Transverse colon (tissue), 4 donors: ENCODE results near the gene SH3RF3. TPM values are rescaled to one million over a fixed set of nuclear protein-coding genes. Genes with fewer than 3 reads are reported as not detected.

Experiments used
- DNase-seq: peaks from one replicate; pipeline ENCODE4 v3.0.0-alpha.2; 2019
- H3K27ac ChIP-seq, 4 donors: fragments of 200-600 bp; sonication (generic); 2 replicates each; pipeline ENCODE4 v1.5.1; 2016 to 2018; ENCODE audit warnings: inconsistent platforms in 4 of 4
- H3K27me3 ChIP-seq: fragments of 200-600 bp; sonication (generic); 2 replicates; pipeline ENCODE4 v1.5.1; 2017; ENCODE audit warnings: inconsistent platforms
- H3K36me3 ChIP-seq, 4 donors: fragments of 200-600 bp; sonication (generic); 2 replicates each; pipeline ENCODE4 v1.5.1; 2017 to 2019; ENCODE audit warnings: inconsistent platforms in 4 of 4
- H3K4me1 ChIP-seq, 4 donors: fragments of 200-600 bp; sonication (generic); 2 replicates each; pipeline ENCODE4 v1.5.1; 2017 to 2020; ENCODE audit warnings: inconsistent platforms in 4 of 4
- H3K4me3 ChIP-seq, 4 donors: fragments of 200-600 bp; sonication (generic); 1 replicate in 1 of 4; 2 replicates in 3 of 4; pipeline versions ENCODE4 v1.5.1 to v1.6.1; 2017 to 2019; ENCODE audit warnings: inconsistent platforms in 4 of 4
- H3K9me3 ChIP-seq, 2 donors: fragments of 200-600 bp; sonication (generic); 2 replicates each; pipeline ENCODE4 v1.5.1; 2017 to 2019; ENCODE audit warnings: inconsistent platforms in 2 of 2
- CTCF ChIP-seq, 5 experiments: fragments of 200-600 bp in 3 of 5; fragments of 450-650 bp in 2 of 5; sonication (generic) in 3 of 5; IDR thresholded peaks; 1 replicate in 2 of 5; 2 replicates in 3 of 5; pipeline ENCODE4 v1.5.1; 2016 to 2017; ENCODE audit warnings: antibody characterized with exemption in 5 of 5, inconsistent platforms in 3 of 5, mild to moderate bottlenecking in 2 of 5, moderate library complexity in 1 of 5
- EP300 ChIP-seq: sonication (generic); formaldehyde crosslinking; IDR thresholded peaks from one replicate; pipeline ENCODE4 v1.6.1; 2017; ENCODE audit warnings: antibody characterized with exemption, low read depth
- POLR2A ChIP-seq: fragments of 450-650 bp; IDR thresholded peaks from one replicate; pipeline ENCODE4 v1.6.1; 2016; ENCODE audit warnings: antibody characterized with exemption, mild to moderate bottlenecking, moderate library complexity
- POLR2AphosphoS5 ChIP-seq, 3 donors: sonication (generic); formaldehyde crosslinking; IDR thresholded peaks; one replicate each; pipeline ENCODE4 v1.6.1; 2016; ENCODE audit warnings: antibody characterized with exemption in 3 of 3
- WGBS, 2 donors: methylation state at CpG; one replicate each; pipeline ENCODE4 v1.1.5; 2018; ENCODE audit warnings: low coverage in 1 of 2; 5-methylcytosine and 5-hydroxymethylcytosine counted together
- in situ Hi-C, 4 donors: fragments of 200-750 bp; cut with MboI; loops; one replicate each; pipeline versions ENCODE4 v1.15.0 to v1.15.1; 2017; ENCODE audit warnings: low sequenced_read_pairs in 3 of 4, low pct_ligation_motif_present in 1 of 4, low pct_unique_long_range_greater_than_20kb in 1 of 4
- intact Hi-C: fragments of 100-400 bp; cut with DNase I; formaldehyde crosslinking; loops from one replicate; pipeline ENCODE4 v1.15.1; 2023; ENCODE audit warnings: low total_unique reads
- total RNA-seq, 4 donors: library from RNA; depleted of rRNA; stranded (reverse); fragments of >200 nt; gene quantifications; one replicate each; pipeline ENCODE4 v1.1.0, GENCODE V29; 2016

Gene SH3RF3
- total RNA-seq, 4 donors from 2014 or later = 1.9 to 8.8 (median 2.9) TPM

GRCh38 chr2:109428841-109429566, 300.0 kb downstream of the SH3RF3 start:
- Histone ChIP-seq H3K9me3 (no peaks in the 10 kb centered on the region), H3K27me3 (no peaks in the 10 kb centered on the region), H3K4me3 (no peak overlapping the region), H3K4me1 (no peaks in the 10 kb centered on the region), H3K36me3 (no peaks in the 10 kb centered on the region), H3K27ac (no peak overlapping the region)
- in situ Hi-C loops = no loop called here
- TF ChIP-seq POLR2AphosphoS5 (IDR thresholded peaks at IDR 0.05) (no peak), CTCF (IDR thresholded peaks at IDR 0.05) (no peak), POLR2A (no peak)
- no peak for DNase-seq
- intact Hi-C loops = no loop called here
- WGBS, 2 donors = 85 to 86% methylated on average over 4 to 17 of the region's 19 CpGs

GRCh38 chr2:109429567-109430328, 300.7 kb downstream of the SH3RF3 start:
- in situ Hi-C loops (no loop called here), intact Hi-C loops (no loop called here)
- Histone ChIP-seq H3K36me3 (no peaks in the 10 kb centered on the region), H3K9me3 (no peaks in the 10 kb centered on the region), H3K4me1 (no peaks in the 10 kb centered on the region), H3K27ac (no peak overlapping the region), H3K27me3 (no peaks in the 10 kb centered on the region), H3K4me3 (no peak overlapping the region)
- no peak for DNase-seq
- 80 to 82% methylated on average over 1 to 17 of the region's 18 CpGs for WGBS, 2 donors
- TF ChIP-seq CTCF (IDR thresholded peaks at IDR 0.05) (no peak), POLR2AphosphoS5 (IDR thresholded peaks at IDR 0.05) (no peak), POLR2A (no peak), EP300 (no peak)

GRCh38 chr2:109430329-109430636, 301.3 kb downstream of the SH3RF3 start:
- 83 to 93% methylated on average over 3 to 5 of the region's 5 CpGs for WGBS, 2 donors
- DNase-seq = no peak
- TF ChIP-seq POLR2AphosphoS5 (IDR thresholded peaks at IDR 0.05) = no peak
- no peak for TF ChIP-seq EP300
- no peak for TF ChIP-seq POLR2A
- no peak for TF ChIP-seq CTCF (IDR thresholded peaks at IDR 0.05)
- intact Hi-C loops (no loop called here), in situ Hi-C loops (no loop called here)
- no peaks in the 10 kb centered on the region for H3K36me3 ChIP-seq
- H3K27ac ChIP-seq = no peak overlapping the region
- H3K4me1 ChIP-seq = no peaks in the 10 kb centered on the region
- H3K9me3 ChIP-seq = no peaks in the 10 kb centered on the region
- no peaks in the 10 kb centered on the region for H3K27me3 ChIP-seq
- no peak overlapping the region for H3K4me3 ChIP-seq

GRCh38 chr2:109432421-109432820, 303.4 kb downstream of the SH3RF3 start:
- Histone ChIP-seq H3K27me3 (no peaks in the 10 kb centered on the region), H3K4me1 (peaks cover 0 to 5% (median 0%) of the 10 kb centered on the region in 4 donors), H3K27ac (no peak overlapping the region), H3K9me3 (no peaks in the 10 kb centered on the region), H3K36me3 (no peaks in the 10 kb centered on the region), H3K4me3 (no peak overlapping the region)
- intact Hi-C loops (no loop called here), in situ Hi-C loops (no loop called here)
- TF ChIP-seq CTCF (IDR thresholded peaks at IDR 0.05) = no peak
- no peak for TF ChIP-seq POLR2A
- WGBS, 2 donors = 84% methylated on average over 17 of the region's 17 CpGs; no CpG with 5 or more reads in 1 of the 2 donors
- DNase-seq = no peak
